OCI-LY7 (cell line): ENCODE results near the gene BMPR1B.

ENCODE experiments used
- EZH2phosphoT487 ChIP-seq: fragments of 200-600 bp; sonication (generic); IDR thresholded peaks from 2 replicates; pipeline ENCODE4 v1.6.1; 2018; ENCODE audit warnings: low read depth, borderline replicate concordance, mild to moderate bottlenecking, mixed run types, antibody characterized with exemption, low read length, moderate library complexity, mixed read lengths
- TF ChIP-seq, protein P1 (sequence below): fragments of 200-600 bp; sonication (generic); conservative IDR thresholded peaks from 2 replicates; pipeline ENCODE4 v1.5.1; 2014; ENCODE audit warnings: mild to moderate bottlenecking, antibody characterized with exemption, low read length, moderate library complexity, mixed read lengths

GRCh38 chr4:95084584-95084983 lies 326.8 kb downstream of the BMPR1B start:
- TF ChIP-seq, protein P1, sequence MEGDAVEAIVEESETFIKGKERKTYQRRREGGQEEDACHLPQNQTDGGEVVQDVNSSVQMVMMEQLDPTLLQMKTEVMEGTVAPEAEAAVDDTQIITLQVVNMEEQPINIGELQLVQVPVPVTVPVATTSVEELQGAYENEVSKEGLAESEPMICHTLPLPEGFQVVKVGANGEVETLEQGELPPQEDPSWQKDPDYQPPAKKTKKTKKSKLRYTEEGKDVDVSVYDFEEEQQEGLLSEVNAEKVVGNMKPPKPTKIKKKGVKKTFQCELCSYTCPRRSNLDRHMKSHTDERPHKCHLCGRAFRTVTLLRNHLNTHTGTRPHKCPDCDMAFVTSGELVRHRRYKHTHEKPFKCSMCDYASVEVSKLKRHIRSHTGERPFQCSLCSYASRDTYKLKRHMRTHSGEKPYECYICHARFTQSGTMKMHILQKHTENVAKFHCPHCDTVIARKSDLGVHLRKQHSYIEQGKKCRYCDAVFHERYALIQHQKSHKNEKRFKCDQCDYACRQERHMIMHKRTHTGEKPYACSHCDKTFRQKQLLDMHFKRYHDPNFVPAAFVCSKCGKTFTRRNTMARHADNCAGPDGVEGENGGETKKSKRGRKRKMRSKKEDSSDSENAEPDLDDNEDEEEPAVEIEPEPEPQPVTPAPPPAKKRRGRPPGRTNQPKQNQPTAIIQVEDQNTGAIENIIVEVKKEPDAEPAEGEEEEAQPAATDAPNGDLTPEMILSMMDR = no peak
- no peak for TF ChIP-seq EZH2phosphoT487
